HPDE6-E6E7 (cell line): ENCODE results near the gene EFNA5.
"Not testable (repeated sequence)": the region's sequence is repeated elsewhere in the genome, so short reads cannot be mapped to it uniquely, and the experiment has no call there.

Source experiments
- DNase-seq: peaks from one replicate; pipeline ENCODE4 v3.0.0; 2011; ENCODE audit warnings: missing footprints; ENCODE audit errors: extremely low spot score

Gene EFNA5

GRCh38 chr5:107518616-107519015, 152.1 kb downstream of the EFNA5 start:
- no peak for DNase-seq

DNA sequence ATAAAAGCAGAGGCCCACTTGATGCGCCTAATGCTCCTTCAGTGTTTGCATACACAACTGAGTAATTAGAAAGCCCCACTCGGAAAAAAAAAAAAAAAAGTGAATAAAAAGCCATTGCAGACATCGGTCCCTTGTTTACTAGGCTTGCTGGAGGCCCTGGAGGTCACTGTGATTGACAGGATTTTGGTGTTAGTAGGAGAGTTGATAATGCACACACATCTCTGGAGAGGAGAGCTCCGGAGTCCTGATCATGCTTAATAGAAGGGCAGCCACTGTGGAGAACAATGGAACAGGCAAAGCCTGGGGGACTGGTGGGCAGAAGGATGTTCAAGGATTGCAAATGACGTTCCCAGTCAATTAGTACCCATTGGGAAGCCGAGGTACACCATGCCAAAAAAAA, 152.5 kb downstream of the EFNA5 start:
- no peak for DNase-seq

- no peak for DNase-seq
Observed at GRCh38 chr5:107517185-107518033, 153.3 kb downstream of the EFNA5 start.

- no peak for DNase-seq
Observed at GRCh38 chr5:107516452-107517184, 154.1 kb downstream of the EFNA5 start.

DNA sequence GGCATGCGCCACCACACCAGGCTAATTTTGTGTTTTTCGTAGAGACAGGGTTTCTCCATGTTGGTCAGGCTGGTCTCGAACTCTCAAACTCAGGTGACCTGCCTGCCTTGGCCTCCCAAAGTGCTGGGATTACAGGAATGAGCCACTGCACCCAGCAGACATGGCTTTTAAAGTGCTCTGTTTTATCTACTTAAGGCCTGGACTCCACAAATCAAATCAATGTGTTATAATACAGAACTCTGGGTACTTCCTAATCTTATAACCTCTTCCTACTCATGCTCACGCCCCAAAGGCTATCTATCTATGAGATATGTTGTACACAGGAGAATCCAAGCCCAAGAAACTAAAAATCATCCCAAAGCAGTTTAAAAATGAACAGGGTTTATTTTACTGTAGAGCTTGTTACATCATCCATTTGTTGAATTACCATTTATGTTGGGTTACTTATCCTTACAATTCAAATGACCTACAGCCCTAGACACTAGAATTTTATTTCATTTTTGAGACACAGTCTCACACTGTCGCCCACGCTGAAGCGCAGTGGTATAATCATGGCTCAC, 155.1 kb downstream of the EFNA5 start:
- DNase-seq = no peak

- DNase-seq = no peak
Observed at GRCh38 chr5:107514305-107514704, 156.4 kb downstream of the EFNA5 start.

DNA sequence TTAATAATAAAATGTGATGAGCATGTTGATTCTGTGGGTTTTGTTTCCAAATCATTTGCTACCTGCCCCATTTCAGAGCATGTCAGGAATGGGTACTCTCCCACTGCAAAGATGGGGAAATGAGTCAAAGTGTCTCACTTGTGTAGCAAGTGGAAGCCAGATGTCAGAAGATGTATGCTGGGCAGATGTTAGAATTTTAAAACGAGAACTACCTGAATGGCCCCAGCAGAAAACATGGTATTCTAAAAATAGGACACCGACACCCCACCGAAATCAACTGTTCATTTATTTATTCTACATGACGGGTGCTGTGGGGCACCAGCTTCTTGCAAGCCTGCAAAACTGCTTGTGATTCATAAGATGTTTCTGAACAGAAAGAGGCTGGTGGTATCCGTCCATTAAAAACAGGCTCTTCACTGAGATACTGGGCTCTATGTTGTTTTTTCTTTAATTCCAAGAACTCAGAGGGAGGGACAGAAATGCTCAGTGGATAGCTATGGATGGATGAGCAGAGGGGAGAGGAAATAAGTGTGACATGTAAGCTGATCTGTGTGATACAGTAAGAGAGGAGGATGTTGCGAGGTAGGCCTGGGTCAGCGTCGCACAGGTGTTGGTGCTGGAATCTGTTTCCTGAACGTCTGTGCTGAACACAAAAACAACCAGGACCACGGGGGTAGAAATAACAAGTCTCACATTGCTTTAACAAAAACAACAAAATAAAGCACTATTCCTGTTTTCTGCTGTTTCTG, 157.2 kb downstream of the EFNA5 start:
- DNase-seq = no peak

GRCh38 chr5:107512029-107512428, 158.7 kb downstream of the EFNA5 start:
- DNase-seq = no peak

DNA sequence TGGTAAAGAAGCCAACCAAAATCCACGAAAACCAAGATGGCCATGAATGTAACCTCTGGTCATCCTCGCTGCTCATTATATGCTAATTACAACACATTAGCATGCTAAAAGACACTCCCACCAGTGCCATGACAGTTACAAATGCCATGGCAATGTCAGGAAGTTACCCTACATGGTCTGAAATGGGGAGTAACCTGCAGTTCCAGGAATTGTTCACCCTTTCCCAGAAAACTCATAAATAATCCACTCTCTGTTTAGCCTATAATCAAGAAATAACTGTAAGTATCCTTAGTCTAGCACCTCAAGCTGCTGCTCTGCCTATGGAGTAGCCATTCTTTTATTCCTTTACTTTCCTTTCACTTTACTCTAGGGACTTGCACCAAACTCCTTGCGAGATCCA, 160.6 kb downstream of the EFNA5 start:
- DNase-seq = no peak

DNA sequence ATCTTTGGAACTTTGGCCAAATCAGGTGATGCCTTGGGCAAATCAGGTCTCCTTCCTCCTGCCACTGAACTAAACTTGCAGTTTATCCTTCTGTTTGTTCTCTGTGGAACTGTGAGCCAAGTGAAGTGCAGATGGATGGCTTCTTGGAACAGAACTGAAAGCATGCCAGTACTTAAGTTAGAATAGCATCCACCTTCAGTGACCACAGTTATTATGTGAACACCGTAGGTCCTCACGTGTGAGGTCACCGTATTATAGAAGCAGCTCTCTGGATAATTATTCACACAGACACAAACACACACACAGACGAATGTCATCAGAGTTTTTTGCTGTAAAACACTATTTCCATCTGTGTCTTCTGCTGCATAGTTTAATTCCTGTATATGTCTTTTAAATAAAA, 162.6 kb downstream of the EFNA5 start:
- DNase-seq = no peak

DNA sequence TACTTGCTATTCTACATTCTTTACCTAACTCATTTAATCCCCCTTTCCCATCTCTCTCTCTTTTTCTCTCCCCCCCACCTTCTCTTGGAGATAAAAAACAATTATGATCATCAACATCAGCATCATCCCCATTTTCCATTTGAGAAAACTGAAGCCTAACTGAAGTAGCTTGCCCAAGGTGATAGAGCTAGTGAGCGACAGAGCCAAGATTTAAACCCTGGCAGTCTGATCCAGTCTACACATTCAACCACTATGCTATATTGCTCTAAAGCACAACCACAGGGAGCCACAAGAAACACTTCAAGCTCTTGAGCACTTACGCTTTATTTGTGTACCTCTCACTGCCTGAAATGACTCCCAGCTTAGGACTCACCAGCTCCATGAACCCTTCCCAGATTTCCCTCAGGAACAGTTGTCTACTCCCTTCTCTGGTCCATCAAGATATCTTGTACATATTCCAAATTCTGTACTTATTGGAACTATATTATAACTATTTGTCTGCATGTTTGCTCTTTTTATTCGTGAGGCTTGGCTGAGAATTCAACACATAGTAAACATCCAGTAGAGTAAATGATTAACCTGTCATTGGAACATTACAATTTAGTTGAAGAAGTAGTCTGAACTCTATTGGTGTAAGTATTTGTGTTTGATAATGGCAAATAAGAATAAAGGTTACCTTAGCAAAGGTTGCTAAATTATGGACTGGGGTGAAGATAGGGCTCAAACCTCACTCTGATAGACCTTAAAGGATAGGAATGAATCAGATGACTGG, 164.8 kb downstream of the EFNA5 start:
- no peak for DNase-seq

GRCh38 chr5:107504424-107504823, 166.3 kb downstream of the EFNA5 start:
- no peak for DNase-seq

DNA sequence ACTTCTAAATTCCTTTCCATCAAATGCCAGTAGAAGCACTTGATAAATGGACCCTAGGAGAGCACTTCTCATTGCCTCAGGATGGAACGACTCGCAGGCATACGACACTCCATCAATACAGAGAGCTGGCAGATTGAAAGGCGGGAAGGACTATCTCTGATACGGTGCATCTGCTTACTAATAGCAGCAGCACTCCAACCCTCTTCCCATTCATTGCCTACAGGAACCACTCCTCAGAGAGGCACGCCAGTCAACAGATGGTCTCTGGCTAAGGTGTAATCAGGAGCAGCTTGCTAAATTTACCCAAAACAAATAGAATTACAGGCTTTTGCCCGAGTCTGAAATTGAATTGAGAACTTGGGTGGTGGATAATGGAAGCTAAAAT, 168.1 kb downstream of the EFNA5 start:
- no peak for DNase-seq

GRCh38 chr5:107501965-107502675, 168.6 kb downstream of the EFNA5 start:
- DNase-seq = no peak

GRCh38 chr5:107500840-107501239, 169.9 kb downstream of the EFNA5 start:
- DNase-seq = no peak

GRCh38 chr5:107500347-107500746, 170.4 kb downstream of the EFNA5 start:
- no peak for DNase-seq

DNA sequence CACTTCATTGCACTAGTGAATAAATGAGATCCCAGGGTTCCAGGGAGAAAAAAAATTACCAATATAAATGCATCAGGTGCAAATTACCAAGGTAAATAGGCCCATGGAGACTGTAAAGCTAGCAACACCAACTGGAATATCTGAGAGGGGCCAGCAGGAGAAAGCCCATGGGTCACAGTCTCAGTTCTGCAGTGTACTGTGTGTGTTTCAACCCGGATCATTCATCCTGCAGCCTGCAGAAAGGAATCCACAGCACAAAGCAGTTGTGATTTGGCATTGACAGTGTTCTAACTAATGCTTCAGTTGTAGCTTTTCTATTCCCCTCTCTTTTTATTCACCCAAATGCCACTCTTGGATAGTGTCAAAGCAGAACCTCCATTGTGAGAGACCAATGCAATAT, 171.0 kb downstream of the EFNA5 start:
- DNase-seq = no peak

GRCh38 chr5:107499237-107499636, 171.5 kb downstream of the EFNA5 start:
- DNase-seq = no peak

- DNase-seq = no peak
Observed at GRCh38 chr5:107496466-107496865, 174.3 kb downstream of the EFNA5 start.

DNA sequence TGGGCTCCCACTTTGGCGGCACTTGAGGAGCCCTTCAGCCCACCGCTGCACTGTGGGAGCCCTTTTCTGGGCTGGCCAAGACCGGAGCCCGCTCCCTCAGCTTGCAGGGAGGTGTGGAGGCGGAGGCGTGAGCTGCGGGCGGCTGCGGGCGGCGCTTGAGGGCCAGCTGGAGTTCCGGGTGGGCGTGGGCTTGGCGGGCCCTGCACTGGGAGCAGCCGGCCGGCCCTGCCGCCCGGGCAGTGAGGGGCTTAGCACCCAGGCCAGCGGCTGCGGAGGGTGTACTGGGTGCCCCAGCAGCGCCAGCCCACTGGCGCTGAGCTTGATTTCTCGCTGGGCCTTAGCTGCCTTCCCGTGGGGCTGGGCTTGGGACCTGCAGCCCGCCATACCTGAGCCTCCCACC, 176.6 kb downstream of the EFNA5 start:
- not testable (repeated sequence) for DNase-seq

DNA sequence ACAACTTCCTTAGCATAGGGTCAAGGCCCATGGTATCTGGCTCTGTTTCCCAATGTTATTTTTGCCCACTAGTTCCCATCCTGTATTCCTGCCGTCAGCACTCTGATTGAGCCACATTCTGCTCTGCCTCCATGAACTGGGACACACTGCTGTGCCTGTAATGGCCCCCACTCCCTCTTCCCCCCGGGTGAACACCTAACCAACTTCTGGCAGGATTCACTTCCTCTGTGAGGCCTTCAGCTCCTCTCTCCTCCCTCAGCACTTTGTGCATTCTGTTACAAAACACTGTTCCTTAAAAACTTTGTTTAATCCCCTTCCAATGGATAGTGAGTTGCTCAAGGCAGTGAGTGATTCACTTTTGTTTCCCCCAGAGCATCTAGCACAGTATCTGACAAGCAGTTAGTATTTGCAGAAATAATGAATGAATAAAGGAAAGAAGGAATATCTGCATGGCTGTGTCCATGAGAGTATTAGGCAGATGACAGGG, 183.6 kb downstream of the EFNA5 start:
- DNase-seq = no peak
